ENCODE measurements around the gene HEXB. TPM values are rescaled to one million over a fixed set of nuclear protein-coding genes. Genes with fewer than 3 reads are reported as not detected.

The HEXB gene
- total and polyA plus RNA-seq, 2 of the 8 experiments (the other 6 are each of a cell fraction or from before 2014, with no cell fraction given) = 39.7 to 69.2 TPM

GRCh38 chr5:74686962-74687751 lies 2.1 kb downstream of the HEXB start:
- H3K14ac ChIP-seq (ENCODE audit: insufficient read length) = no peak overlapping the region
- no peak overlapping the region for H4K5ac ChIP-seq (ENCODE audit: insufficient read length, low read depth, low read length)
- WGBS, 2 experiments (ENCODE audit: extremely low coverage in 1 of 2, insufficient coverage in 1 of 2, insufficient read length in 1 of 2, insufficient replicate concordance in 2 of 2, low coverage in 1 of 2, low lambda C conversion rate in 2 of 2, missing lambda C conversion rate in 1 of 2) = 88% methylated on average over 5 of the region's 5 CpGs; no CpG with 5 or more reads in 1 of the 2 experiments
- H2BK15ac ChIP-seq (ENCODE audit: low read length) = no peak overlapping the region
- H3K4me2 ChIP-seq (ENCODE audit: insufficient read depth in 1 of 2, low read depth in 2 of 2, low read length in 2 of 2) = peak overlapping the region in 1 of 2 experiments; percentile 78; a peak in 1 of 4 replicates
- peaks cover 0 to 4% (median 2%) of the 10 kb centered on the region in 4 experiments; a peak in 4 of 7 replicates for H3K4me1 ChIP-seq (replicated peaks in 1 of 4; ENCODE audit: control insufficient read depth in 3 of 4, insufficient read depth in 4 of 4, low read length in 3 of 4)
- H3K79me2 ChIP-seq (ENCODE audit: control insufficient read depth in 1 of 2, insufficient read depth in 2 of 2, low read length in 2 of 2) = 0 out of 4 replicates have a peak, but pooled peaks cover 0 to 2% of the 10 kb centered on the region in 2 experiments
- peaks cover 0 to 8% of the 10 kb centered on the region in 2 experiments for H4K20me1 ChIP-seq (replicated peaks in 1 of 2; ENCODE audit: control insufficient read depth in 1 of 2, insufficient read depth in 2 of 2, low read length in 2 of 2)
- H3K4ac ChIP-seq (replicated peaks; ENCODE audit: insufficient read length, low read depth, low read length) = no peak overlapping the region
- peaks cover 4% of the 10 kb centered on the region; the same call in 1 of the 2 replicates for H3K23me2 ChIP-seq (ENCODE audit: low read depth, low read length)
- no peak overlapping the region for H3K56ac ChIP-seq (replicated peaks; ENCODE audit: insufficient read length, low read depth, low read length)
- no peak overlapping the region for H3K23ac ChIP-seq (ENCODE audit: insufficient read length)
- no peak overlapping the region; the same call in 1 of the 2 replicates for H2BK5ac ChIP-seq (ENCODE audit: low read depth, low read length)
- peaks cover 0 to 2% (median 0%) of the 10 kb centered on the region in 4 experiments; a peak in 1 of 7 replicates for H3K27me3 ChIP-seq (replicated peaks in 1 of 4; ENCODE audit: control insufficient read depth in 3 of 4, extremely low read depth in 1 of 4, insufficient read depth in 3 of 4, low read length in 3 of 4)
- CTCF ChIA-PET (ENCODE audit: partially characterized antibody) = interaction anchor here (1.0 to 1.3 kb wide), 2 partner anchors 19 to 227 kb away, joined by 3 read pairs; no protein-coding TSS in a partner anchor
- H3K9ac ChIP-seq (replicated peaks in 1 of 4; ENCODE audit: extremely low read depth in 1 of 4, low read depth in 3 of 4, low read length in 3 of 4) = no peak overlapping the region
- no peaks in the 10 kb centered on the region for H3K9me3 ChIP-seq (ENCODE audit: insufficient read depth in 2 of 2, low read depth in 1 of 2, low read length in 1 of 2)
- H4K91ac ChIP-seq (replicated peaks; ENCODE audit: insufficient read length, low read length) = no peak overlapping the region
- no peak overlapping the region for H3K18ac ChIP-seq (ENCODE audit: extremely low read depth, low read length)
- H2BK12ac ChIP-seq (ENCODE audit: low read depth, low read length) = 0 out of 2 replicates have a peak overlapping the region, but pooled peaks have one; percentile 28
- H2AK5ac ChIP-seq (ENCODE audit: low read depth, low read length) = no peak overlapping the region
- H2BK20ac ChIP-seq (ENCODE audit: low read length) = no peak overlapping the region
- no peak overlapping the region for H2BK120ac ChIP-seq (replicated peaks; ENCODE audit: low read depth, low read length)
- H4K8ac ChIP-seq (ENCODE audit: extremely low read depth, insufficient read depth, low read length) = no peak overlapping the region
- FAIRE-seq = no peak
- H3K4me3 ChIP-seq (ENCODE audit: extremely low read depth in 1 of 4, insufficient read depth in 2 of 4, low read depth in 3 of 4, low read length in 4 of 4) = no peak overlapping the region
- H3K79me1 ChIP-seq (ENCODE audit: low read depth, low read length) = no peaks in the 10 kb centered on the region
- no peak overlapping the region for H2AFZ ChIP-seq (ENCODE audit: low read length)
- peaks cover 0 to 17% (median 2%) of the 10 kb centered on the region in 4 experiments; a peak in 2 of 8 replicates for H3K36me3 ChIP-seq (ENCODE audit: control insufficient read depth in 2 of 4, insufficient read depth in 4 of 4, low read length in 3 of 4)
- no peak for DNase-seq (ENCODE audit: low read depth in 1 of 2, low spot score in 2 of 2)
- no peak overlapping the region for H3K27ac ChIP-seq (ENCODE audit: low read depth, low read length)
- POLR2A ChIA-PET (ENCODE audit: partially characterized antibody) = interaction anchor here (0.9 to 1.5 kb wide), 3 partner anchors 14 to 179 kb away, joined by 3 to 5 read pairs (median 4); partner anchors contain the start of genes ENC1 and FAM169A
- TF ChIP-seq SUZ12 (IDR thresholded peaks at IDR 0.05; ENCODE audit: low read length) (no peak), CTBP2 (IDR thresholded peaks at IDR 0.05; ENCODE audit: borderline replicate concordance, insufficient read depth, insufficient read length, low read length) (no peak), TBP (IDR thresholded peaks at IDR 0.05; ENCODE audit: low read depth, low read length) (no peak), GABPA (IDR thresholded peaks at IDR 0.05; ENCODE audit: borderline replicate concordance, insufficient read depth, low read length) (no peak), HDAC6 (IDR thresholded peaks at IDR 0.05; ENCODE audit: low read depth, low read length) (no peak)
